Stimulated activated CD8-positive, alpha-beta memory T cell treated with anti-CD3 and anti-CD28 coated beads, Interleukin-15, amount 100 ng/mL, for 48 hours (primary cell): ENCODE data around the gene ALOX12B.
A peak's percentile ranks its signal among the peaks of the same experiment; 100 is the strongest.
"Not testable (repeated sequence)": the region's sequence is repeated elsewhere in the genome, so short reads cannot be mapped to it uniquely, and the experiment has no call there.

Experiments used
- DNase-seq, 2 donors: peaks; one replicate each; pipeline ENCODE4 v3.0.0-alpha.2; 2020; ENCODE audit warnings: low read depth in 2 of 2

ALOX12B gene

DNA sequence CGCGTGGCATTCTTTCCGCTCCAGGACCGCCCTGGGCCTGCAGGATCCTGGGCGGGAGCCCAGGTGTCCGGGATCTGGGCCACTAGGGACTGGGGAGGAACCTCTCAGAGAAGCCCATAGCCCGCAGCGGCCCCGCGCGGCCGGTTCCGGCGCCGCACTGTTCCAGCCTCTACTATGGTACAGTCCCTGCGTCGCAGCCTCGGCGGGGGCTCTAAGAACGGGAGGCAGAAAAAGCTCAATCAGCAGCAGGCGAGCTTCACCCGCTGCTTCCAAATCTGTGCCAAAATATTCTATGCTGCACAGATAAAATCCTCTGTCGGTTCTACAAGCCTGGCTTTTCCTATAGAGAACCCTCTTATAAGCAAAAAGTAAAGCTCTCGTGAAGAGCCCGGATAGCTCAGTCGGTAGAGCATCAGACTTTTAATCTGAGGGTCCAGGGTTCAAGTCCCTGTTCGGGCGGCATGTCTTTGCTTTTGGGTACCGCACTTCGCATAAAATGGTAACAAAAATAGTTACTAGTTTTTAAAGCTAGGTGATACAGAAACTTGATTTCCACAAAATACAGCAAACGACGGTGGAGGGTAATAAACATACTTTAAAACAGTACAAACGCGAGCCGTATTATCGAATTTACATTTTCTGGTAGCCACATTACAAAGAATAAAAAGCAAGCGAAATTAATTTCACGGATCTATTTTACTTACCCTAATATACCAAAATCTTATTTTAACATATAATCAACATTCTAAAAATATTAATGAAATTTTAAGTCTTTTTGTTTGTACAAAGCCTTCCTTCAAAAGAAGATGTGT, 31.5 kb upstream of the ALOX12B start:
- peak; percentile 77 to 81 for DNase-seq

DNA sequence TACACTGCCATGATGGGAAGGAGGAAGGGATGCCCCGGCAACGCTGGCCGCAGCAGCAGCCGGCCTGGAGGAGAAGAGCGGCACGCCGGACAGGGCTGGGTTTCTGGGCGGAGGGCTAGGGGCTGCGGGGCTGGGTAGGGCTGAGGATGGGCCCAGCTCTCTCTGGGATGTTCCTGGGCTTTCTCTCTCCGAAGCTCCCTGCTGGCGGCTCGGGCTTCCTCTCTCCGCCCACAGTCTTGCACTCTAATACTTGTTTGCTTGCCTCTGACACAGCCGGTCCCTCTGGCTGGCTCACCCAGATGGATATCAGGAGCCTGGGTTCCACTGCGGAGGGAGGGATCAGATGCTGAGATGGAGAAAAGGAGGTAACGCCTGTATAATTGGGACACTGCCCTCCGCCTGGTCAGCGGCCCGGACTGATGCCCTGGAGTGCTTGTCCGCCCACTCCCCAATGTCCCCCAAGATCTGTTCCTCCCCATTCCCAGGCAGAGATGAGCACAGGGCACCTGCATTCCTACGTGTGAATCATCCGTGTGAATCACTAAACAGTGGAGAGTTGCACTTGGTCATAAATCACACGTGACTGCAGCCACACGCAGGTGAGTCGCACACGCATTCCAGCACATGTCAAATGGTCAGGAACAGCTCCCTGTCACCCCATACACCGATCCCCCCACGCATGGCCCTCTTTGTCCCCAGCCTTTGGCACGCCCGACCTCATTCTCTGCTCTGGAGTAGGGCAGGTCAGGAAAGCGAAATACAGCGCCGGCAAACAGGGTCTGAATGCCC, 30.7 kb upstream of the ALOX12B start, which contains the start of gene ALOXE3:
TSS of gene ALOXE3 (minus strand) at position 535 of the 789 bp plus-strand sequence. CDS start at position 11, 524 bp downstream.
- DNase-seq, result no peak

DNA sequence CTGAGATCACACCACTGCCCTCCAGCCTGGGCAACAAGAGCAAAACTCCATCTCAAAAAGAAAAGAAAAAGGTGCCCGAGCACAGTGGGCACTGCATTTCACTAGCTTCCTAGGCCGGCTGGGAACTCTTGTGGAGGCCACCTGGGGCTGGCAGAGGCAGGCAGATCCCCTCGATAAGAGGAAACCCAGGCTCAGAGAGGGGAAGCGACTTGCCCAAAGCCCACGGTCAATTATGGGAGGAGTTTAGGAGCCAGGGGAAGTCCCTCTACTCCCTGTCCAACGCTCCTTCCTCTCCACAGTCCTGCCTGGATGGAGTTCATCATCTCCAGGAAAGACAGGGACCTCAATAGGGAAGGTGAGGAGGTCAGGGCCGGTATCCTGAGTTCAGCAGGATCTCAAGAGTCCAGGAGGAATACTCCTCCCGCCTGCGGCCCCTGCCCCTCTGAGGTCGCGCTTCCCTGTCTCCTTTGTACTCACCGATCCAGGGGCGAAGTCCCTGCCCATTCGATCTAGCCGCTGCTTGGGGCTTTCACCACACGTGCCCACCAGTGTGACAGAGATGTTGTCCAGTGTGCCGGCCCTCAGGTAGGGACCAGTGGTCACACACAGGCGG, 30.0 kb upstream of the ALOX12B start:
- no peak for DNase-seq

DNA sequence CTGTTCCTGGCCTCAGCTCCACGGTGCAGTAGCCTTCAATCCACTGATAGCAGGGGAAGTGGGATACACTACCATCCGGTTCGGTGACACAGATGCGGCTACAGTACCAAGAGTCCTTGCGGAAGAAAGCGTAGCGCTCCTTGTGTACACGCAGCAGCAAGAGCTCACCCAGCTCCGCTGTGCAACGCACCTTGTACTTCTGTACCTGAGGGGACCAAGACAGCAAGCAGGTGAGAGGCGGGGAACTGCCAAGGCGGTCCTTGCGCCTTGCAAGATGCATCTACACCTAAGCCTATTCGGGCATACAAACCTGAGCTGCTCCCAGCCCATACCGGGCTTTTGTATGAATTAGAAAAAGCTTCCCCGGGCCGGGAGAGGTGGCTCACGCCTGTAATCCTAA, 29.3 kb upstream of the ALOX12B start:
- no peak for DNase-seq

DNA sequence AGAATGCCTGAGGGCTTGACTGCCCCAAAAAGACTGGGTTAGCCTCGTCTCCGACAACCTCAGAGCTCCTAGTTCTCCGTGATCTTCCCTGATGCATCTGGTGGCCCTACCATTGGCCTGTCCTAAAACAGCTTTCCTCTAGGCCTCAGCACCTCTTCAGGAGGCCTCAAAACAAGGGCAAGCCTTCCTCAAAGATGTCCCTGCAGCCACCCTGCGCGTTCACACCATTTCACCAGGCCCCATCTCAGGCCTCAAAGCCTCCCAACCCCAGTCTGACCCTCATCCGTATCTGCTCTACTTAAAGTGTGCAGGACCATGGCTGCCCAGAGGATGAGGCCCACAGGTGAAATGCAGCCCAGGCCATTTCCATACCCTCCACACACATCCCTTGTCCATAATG, 23.4 kb upstream of the ALOX12B start:
- DNase-seq, result no peak

DNA sequence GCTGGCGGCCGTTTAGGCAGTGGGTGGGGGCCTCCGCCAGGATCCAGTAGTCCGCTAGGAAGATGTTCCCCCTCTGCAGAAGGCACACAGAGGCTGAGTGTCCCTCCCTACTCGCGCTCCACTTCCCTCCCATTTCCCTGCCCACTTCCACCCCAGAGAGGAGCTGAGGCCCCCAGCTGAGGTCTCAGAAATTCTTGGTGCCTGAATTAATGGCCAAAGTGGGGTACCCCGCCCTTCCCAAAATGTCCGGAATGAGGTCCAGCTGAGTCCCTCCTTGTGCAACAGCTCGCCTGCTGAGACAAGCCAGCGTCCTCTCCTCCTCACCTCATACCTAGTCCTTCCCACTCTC, 22.9 kb upstream of the ALOX12B start:
- DNase-seq, result no peak

DNA sequence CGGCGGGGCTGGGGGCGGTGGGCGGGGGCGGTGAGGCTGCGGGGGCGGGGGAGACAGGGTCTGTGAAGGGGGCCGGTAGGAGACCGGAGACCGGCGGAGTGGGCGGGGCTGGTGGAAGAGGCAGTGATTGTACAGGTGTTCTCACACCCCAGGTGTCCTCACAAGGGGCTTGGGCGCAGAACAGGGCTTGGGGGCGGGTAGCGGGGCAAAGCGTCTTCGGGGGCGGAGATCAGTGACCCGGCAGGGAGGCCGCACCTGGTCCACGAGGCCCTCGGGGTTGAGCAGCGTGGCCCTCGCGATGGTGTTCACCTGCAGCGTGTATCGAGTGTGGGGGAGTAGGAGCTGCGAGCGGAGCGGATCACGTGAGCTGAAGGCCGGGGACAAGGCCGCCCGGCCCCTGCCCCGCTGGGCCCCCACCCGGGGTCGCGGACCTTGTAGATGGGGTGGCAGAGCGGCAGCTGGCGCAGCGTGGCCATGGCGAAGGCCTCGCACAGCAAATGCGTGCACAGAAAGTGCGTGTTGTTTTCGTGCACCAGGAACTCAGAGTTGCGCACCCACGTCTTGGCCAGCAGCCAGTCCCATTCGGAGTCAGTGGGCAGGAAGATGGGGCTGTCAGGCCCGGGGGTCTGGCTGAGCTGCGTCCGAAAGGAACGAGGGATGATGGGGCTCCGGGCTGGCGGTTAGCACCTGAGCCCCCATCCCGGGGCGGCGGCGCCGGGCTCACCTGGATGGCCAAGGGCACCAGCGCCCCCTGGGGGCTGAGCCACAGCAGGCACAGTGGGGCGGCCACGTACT, 22.3 kb upstream of the ALOX12B start:
- DNase-seq, result peak; percentile 51 to 68

DNA sequence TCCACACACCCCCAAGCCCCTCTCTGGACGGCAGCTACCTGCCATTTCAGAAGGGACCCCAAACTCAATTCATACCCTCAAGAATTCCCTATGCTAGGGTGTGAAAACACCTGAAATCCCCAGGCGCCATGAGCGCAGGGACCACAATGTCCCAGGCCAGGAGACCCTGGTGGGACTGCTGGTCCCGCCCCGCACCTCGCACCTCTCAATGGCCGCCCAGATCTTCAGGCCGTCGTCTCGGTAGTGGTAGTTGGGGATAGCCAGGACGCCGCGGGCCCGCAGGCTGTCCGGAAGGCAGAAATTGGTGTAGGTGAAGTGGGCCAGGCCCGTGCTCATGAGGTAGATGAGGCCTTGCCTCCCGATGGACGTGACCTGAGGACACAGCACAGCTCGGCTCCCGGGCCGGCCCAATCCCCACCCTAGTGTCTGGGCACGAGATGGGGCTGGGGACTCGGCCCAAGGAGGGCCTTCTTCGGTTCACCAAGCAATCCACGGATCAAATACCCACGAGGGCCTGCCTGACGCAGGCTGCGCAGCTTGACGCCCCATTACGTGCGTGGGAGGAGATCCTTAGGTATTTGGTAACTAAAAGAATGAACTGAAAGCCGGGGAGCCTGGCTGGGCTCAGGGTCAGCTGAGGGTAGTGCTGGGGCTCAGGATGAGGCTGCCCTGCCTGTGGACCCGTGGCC, 21.6 kb upstream of the ALOX12B start:
- no peak for DNase-seq

DNA sequence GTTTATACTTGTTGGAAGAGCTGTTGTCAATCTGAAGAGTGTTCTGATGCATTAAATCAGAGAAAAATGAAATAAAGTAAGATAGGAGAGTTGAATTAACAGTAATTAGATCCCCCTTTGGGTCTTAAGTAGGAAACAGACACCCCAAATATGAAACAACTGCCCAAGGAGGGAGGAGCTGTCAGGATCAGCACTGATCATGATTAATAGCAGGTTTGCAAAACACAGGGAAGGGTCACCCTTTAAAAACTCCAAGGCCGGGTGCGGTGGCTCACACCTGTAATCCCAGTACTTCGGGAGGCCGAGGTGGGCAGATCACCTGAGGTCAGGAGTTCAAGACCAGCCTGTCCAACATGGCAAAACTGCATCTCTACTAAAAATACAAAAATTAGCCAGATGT, 19.5 kb upstream of the ALOX12B start:
- DNase-seq, result not testable (repeated sequence)

DNA sequence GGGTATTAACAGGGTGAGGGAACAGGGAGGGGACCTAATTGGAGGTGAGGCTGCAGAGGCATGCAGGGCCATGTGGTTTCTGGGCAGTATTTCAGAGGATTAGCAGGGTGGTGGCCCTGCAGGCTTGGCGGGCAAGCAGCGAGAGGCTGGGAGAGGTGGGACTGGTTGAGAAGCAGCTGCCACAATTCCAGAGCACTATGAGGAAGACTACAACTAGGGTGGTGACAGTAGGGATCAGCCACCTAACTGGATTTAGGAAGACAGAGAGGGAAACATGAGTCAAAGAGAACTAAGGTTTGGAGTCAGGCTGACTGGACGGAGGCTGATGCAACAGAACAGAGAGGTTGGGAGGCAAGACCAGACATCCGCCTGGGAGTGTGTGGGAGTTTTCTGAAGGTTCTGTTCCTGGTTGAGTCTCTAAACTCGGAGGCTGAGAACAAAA, 18.5 kb upstream of the ALOX12B start:
- DNase-seq, result no peak

DNA sequence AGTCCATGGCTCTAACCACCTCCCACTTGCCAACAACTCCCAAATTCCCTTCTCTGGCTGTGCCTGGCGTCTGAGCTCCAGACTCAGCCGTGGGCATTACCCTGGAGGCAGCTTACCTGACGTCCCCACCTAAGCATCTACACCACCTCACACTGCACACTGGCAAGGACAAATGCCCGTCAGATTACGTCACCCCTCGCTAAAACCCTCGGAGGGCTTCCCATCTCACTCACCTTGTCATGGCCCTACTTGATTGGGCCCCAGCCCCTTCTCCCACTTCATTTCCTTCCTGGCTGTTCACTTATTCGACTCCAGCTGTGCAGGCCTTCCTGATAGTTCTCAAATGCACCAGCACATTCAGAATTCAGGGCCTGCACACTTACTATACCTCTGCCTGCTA, 17.4 kb upstream of the ALOX12B start:
- no peak for DNase-seq

DNA sequence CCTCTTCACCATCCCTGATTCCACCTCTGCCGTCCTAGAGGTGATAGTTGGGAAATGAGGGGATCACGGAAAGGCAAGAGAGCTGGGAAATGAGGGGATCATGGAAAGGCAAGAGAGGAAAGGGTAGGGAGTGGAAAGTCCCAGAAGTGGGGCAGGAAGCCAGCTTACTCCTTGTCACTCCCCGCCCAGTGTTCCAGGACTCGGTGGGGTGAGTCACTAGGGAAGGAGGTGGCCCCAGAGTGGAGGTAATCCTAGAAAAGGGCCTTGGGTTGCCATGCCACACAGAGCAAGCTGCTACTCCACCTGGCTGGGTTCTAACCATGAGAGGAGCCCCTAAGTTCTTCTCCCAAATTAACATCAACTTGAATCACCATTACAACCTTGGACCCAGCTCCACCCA, 16.0 kb upstream of the ALOX12B start:
- DNase-seq, result no peak

DNA sequence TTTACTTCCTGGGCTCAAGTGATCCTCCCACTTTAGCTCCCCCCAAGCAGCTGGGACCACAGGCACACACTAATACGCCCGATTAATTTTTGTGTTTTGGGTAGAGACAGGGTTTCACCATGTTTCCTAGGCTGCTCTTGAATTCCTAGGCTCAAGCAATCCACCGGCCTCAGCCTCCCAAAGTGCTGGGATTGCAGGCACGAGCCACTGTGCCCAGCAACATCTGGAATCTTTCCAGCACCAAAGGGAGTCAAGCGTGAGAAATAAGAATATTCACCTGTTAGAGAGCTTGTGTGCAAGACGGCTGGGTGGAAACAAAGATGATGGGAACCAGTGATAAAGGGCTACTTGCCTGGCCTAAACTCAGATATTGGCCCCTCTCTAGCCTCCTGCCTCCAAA, 14.2 kb upstream of the ALOX12B start:
- DNase-seq, result no peak

DNA sequence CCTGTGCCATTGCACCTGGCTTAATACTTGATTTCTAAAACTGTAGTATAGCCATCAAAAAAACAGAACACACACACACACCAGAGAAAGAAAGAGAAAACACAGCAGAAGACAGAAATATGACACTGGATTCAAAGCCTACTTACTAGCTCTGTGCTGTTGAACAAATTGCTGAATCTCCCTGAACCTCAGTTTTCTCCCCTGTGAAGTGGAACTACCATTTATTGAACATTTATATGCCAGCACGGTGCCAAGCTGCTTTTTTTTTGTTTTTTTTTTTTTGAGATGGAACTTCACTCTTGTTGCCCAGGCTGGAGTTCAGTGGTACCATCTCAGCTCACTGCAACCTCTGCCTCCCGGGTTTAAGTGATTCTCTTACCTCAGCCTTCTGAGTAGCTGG, 13.2 kb upstream of the ALOX12B start:
- DNase-seq, result no peak

DNA sequence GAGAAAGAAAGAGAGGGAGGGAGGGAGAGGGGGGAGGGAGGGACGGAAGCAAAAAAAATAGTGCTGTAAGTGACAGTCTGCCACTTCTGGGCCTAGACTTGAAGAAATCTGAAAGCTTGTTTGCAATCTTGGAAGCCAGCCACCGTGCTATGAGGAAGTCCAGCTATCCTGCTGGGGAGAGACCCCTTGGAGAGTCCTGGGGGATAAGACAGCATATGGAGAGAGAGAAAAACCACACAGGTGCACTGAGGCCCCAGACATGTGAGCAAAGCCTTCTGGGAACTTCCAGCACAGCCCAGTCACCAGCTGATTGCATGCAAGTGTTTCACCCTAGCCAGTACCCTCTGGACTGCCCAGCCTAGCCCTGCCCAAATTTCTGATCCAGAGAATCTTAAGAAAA, 12.6 kb upstream of the ALOX12B start:
- no peak for DNase-seq

DNA sequence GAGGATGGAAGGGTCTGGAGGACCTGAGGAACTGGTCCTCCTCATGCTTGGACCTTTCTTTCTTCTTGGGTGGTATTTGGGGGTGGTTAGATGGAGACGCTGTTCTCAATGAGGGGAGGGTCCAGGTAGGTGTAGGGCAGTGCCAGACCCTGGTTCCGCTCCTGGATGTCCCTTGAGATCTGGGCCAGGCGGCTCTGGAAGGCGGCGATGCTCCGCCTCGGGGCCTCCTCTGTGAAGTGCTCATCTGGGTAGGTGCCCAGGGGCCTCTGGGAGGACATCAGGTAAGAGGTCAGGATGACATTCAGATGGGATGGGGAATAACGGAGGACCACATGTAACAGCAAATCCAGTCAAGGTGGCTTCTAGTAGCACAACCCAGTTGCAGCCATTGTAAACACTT, 9.0 kb upstream of the ALOX12B start:
- DNase-seq, result no peak

DNA sequence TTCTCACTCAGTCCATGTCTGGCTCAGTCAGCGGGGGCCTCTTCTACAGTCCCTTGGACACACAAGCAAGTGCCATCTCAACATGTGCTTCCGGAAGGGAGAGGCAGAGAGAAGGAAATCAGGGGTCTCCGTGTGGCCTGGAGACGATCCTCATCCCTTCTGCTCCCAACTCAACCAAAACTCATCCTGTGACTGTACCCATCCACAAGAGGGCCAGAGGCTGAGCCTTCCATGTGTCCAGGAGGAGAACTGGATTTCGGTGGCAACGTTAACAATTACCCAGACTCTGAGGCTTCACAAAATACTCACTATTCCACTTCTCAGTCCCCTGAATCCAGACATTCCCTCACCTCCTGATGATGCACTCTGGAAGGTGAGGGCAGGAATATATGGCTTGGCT, 7.8 kb upstream of the ALOX12B start:
- no peak for DNase-seq

DNA sequence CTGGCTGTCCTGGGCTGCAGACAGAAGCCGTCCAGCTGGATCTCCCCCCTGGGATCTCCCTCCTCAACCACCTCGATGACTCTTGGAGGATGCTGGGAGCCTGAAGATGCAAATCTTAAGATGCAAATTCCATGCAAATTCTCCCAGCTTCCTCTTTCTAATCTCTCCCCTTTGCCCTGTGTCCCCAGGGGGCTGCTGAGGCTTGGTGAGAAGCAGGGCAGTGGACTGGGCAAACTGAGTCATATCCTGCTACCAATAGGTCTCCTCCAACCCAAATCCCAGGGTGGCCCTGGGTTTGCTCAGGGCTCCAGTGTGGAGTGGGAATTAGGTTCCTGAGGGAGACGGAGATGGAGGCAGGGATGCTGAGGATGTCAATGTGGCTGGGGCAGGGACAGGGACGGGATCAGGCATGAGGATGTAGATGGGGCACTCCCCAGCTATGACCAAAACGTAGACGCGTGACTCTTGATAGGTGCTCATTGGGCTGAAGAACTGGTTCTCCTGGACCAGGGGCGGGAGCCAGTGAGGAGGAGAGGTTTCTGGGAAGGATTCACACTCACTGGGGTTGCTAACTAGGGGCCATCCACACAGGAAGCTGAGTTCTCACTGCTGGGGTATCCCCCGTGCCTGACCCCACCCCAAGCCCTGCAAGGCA, 3.6 kb upstream of the ALOX12B start:
- DNase-seq, result no peak

DNA sequence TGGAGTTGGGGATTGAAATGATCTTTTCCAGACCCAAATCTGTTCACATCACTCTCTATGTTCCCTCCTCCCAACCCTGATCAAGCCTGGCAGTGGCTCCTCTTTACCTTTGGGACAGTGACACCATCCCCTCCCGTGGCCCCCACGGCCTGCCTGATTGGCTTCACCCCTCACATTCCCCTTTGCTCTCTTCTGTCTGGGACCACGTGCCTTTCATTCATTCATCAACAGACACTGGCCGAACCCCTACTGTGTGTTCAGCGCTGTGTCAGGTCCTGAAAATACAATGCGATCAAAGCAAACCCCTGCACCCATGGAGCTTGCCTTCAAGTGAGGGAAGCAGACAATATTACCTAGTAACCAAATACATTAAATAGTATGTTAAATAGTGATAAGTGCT, 2.2 kb upstream of the ALOX12B start:
- no peak for DNase-seq

DNA sequence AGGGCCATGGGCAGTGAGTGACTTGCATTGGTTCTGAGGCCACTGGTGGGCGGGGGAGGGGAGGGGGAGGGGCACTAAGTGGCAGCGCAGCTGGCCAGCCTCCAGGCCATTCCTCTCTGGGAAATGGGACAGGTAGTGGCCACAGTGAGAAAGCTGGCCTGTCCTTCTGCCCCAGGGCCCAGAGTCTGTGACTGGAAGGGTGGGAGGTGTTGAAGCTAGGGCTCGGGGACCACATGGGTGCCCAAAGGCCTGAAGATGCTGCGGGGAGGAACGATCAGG, 375 bp upstream of the ALOX12B start:
- no peak for DNase-seq

DNA sequence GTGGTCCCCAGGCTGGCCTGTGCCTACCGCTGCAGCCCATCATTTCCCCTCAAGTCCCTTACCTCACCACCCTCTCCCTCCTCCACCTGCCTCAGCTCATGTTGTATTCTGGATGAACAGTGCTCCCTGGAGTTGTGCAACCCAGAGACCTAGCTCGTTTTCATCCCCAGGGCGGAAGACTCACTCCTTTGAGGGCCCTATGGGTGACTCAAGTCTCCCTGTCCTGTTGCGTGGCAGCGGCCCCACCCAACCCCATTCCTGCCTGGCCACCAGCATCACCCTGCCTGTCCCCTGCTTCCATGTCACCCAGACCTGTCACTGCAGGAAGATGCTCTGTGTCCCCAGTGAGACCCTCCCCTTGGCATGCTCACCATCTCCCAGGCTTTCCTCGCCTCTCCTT, 3.3 kb downstream of the ALOX12B start:
- DNase-seq, result no peak
